Mesenchymal stem cell (in vitro differentiated cells and primary cell): ENCODE data around the gene ITIH1.

Source experiments
- DNase-seq: peaks from one replicate; pipeline ENCODE4 v3.0.0-alpha.2; 2013
- H2AFZ ChIP-seq: one replicate; pipeline ENCODE4 v1.6.1; 2013; ENCODE audit warnings: low read depth, mild to moderate bottlenecking, control low read depth, inconsistent platforms, low read length, moderate library complexity
- H2AK5ac ChIP-seq: 2 replicates; pipeline ENCODE4 v1.6.1; 2013; ENCODE audit warnings: low read length, moderate library complexity, mild to moderate bottlenecking, inconsistent platforms; ENCODE audit not compliant: severe bottlenecking
- H2BK120ac ChIP-seq: one replicate; pipeline ENCODE4 v1.6.1; 2013; ENCODE audit warnings: low read depth, mild to moderate bottlenecking, inconsistent platforms, low read length, moderate library complexity
- H2BK12ac ChIP-seq, 2 experiments: one replicate each; pipeline ENCODE4 v1.6.1; 2013; ENCODE audit warnings: inconsistent platforms in 2 of 2, low read length in 2 of 2, mild to moderate bottlenecking in 2 of 2, moderate library complexity in 2 of 2, control low read depth in 1 of 2
- H2BK15ac ChIP-seq: one replicate; pipeline ENCODE4 v1.6.1; 2013; ENCODE audit warnings: mild to moderate bottlenecking, low read depth, inconsistent platforms; ENCODE audit not compliant: poor library complexity, severe bottlenecking
- H2BK5ac ChIP-seq: 2 replicates; pipeline ENCODE4 v1.6.1; 2013; ENCODE audit warnings: low read depth, mild to moderate bottlenecking, low read length, control low read depth, inconsistent platforms; ENCODE audit not compliant: poor library complexity, severe bottlenecking
- H3K14ac ChIP-seq, 2 experiments: one replicate each; pipeline ENCODE4 v1.6.1; 2013; ENCODE audit warnings: inconsistent platforms in 2 of 2, low read length in 2 of 2, control low read depth in 1 of 2, mild to moderate bottlenecking in 1 of 2, moderate library complexity in 1 of 2
- H3K18ac ChIP-seq, 2 experiments: one replicate each; pipeline ENCODE4 v1.6.1; 2013; ENCODE audit warnings: inconsistent platforms in 2 of 2, low read length in 2 of 2, control low read depth in 1 of 2, low read depth in 1 of 2, mild to moderate bottlenecking in 1 of 2
- H3K23ac ChIP-seq, 2 experiments: one replicate each; pipeline ENCODE4 v1.6.1; 2013; ENCODE audit warnings: inconsistent platforms in 2 of 2, low read length in 2 of 2, mild to moderate bottlenecking in 2 of 2, moderate library complexity in 2 of 2, control low read depth in 1 of 2
- H3K27ac ChIP-seq: 2 replicates; pipeline ENCODE4 v1.5.1; 2013; ENCODE audit warnings: mild to moderate bottlenecking, moderate library complexity, low read length, control low read depth, inconsistent platforms; ENCODE audit not compliant: poor library complexity, severe bottlenecking
- H3K27me3 ChIP-seq, 2 experiments: 2 replicates each; pipeline versions ENCODE4 v1.6.1 to v1.7.0; 2013; ENCODE audit warnings: low read length in 2 of 2, mild to moderate bottlenecking in 2 of 2, moderate library complexity in 2 of 2, control low read depth in 1 of 2, inconsistent platforms in 1 of 2; ENCODE audit not compliant: control insufficient read depth in 1 of 2, insufficient read depth in 1 of 2
- H3K36me3 ChIP-seq, 2 experiments: 2 replicates each; pipeline versions ENCODE4 v1.6.1 to v1.7.0; 2013; ENCODE audit warnings: low read length in 2 of 2, control low read depth in 1 of 2, inconsistent platforms in 1 of 2, low read depth in 1 of 2, mild to moderate bottlenecking in 1 of 2; ENCODE audit not compliant: insufficient read depth in 2 of 2, control insufficient read depth in 1 of 2
- H3K4ac ChIP-seq, 2 experiments: one replicate each; pipeline ENCODE4 v1.6.1; 2013; ENCODE audit warnings: inconsistent platforms in 2 of 2, low read length in 2 of 2, mild to moderate bottlenecking in 2 of 2, moderate library complexity in 2 of 2, control low read depth in 1 of 2, low read depth in 1 of 2
- H3K4me1 ChIP-seq: 2 replicates; pipeline ENCODE4 v1.6.1; 2013; ENCODE audit warnings: low read depth, low read length, control low read depth; ENCODE audit not compliant: control insufficient read depth, insufficient read depth
- H3K4me2 ChIP-seq: 2 replicates; pipeline ENCODE4 v1.6.1; 2013; ENCODE audit warnings: low read length, mild to moderate bottlenecking, inconsistent platforms; ENCODE audit not compliant: poor library complexity, severe bottlenecking
- H3K4me3 ChIP-seq, 2 experiments: 2 replicates each; pipeline versions ENCODE4 v1.5.1 to v1.7.0; 2013; ENCODE audit warnings: low read length in 2 of 2, mild to moderate bottlenecking in 2 of 2, control low read depth in 1 of 2, low read depth in 1 of 2; ENCODE audit not compliant: insufficient read depth in 1 of 2
- H3K79me1 ChIP-seq: replicated peaks from 2 replicates; pipeline ENCODE4 v1.6.1; 2013; ENCODE audit warnings: mild to moderate bottlenecking, control low read depth, low read length, inconsistent platforms; ENCODE audit not compliant: poor library complexity, severe bottlenecking
- H3K9ac ChIP-seq: 2 replicates; pipeline ENCODE4 v1.7.0; 2013; ENCODE audit warnings: mild to moderate bottlenecking, low read length, moderate library complexity
- H3K9me3 ChIP-seq: 2 replicates; pipeline ENCODE4 v1.7.0; 2013; ENCODE audit warnings: mild to moderate bottlenecking, low read length; ENCODE audit not compliant: control insufficient read depth
- H4K8ac ChIP-seq: one replicate; pipeline ENCODE4 v1.6.1; 2013; ENCODE audit warnings: inconsistent platforms, mild to moderate bottlenecking, low read length, moderate library complexity
- H4K91ac ChIP-seq: one replicate; pipeline ENCODE4 v1.6.1; 2013; ENCODE audit warnings: mild to moderate bottlenecking, low read length, inconsistent platforms
- WGBS: methylation state at CpG from one replicate; pipeline ENCODE4 v1.1.7; 2013; ENCODE audit warnings: mixed read lengths; 5-methylcytosine and 5-hydroxymethylcytosine counted together

The ITIH1 gene

GRCh38 chr3:52798376-52798977 is 21.1 kb downstream of the ITIH1 start:
- no peak overlapping the region for H3K9ac ChIP-seq
- no peak overlapping the region for H3K23ac ChIP-seq
- WGBS: 82% methylated on average over 10 of the region's 10 CpGs

GRCh38 chr3:52798978-52799476 is 21.6 kb downstream of the ITIH1 start:
- Histone ChIP-seq H3K4ac (no peak overlapping the region), H2AK5ac (no peak overlapping the region), H2BK15ac (no peak overlapping the region), H3K9ac (no peak overlapping the region), H4K8ac (no peak overlapping the region), H3K18ac (no peak overlapping the region), H3K23ac (no peak overlapping the region), H3K79me1 (no peaks in the 10 kb centered on the region), H2AFZ (no peak overlapping the region), H3K4me1 (peaks cover 7% of the 10 kb centered on the region), H3K9me3 (no peaks in the 10 kb centered on the region), H2BK120ac (no peak overlapping the region), H3K27me3 (peaks cover 0 to 9% of the 10 kb centered on the region in 2 experiments), H2BK12ac (no peak overlapping the region), H3K14ac (no peak overlapping the region), H3K4me3 (no peak overlapping the region), H3K36me3 (no peaks in the 10 kb centered on the region), H2BK5ac (no peak overlapping the region), H3K27ac (no peak overlapping the region), H4K91ac (no peak overlapping the region), H3K4me2 (no peak overlapping the region)
- WGBS: 61% methylated on average over 14 of the region's 14 CpGs
- DNase-seq: peak; percentile 6

More at GRCh38 chr3:52798376-52798977, 21.1 kb downstream of the ITIH1 start:
- no peaks in the 10 kb centered on the region for H3K79me1 ChIP-seq
- H2BK120ac ChIP-seq: no peak overlapping the region
- H3K36me3 ChIP-seq: no peaks in the 10 kb centered on the region
- no peak overlapping the region for H4K8ac ChIP-seq
- no peak overlapping the region for H2BK12ac ChIP-seq
- peaks cover 0 to 9% of the 10 kb centered on the region in 2 experiments for H3K27me3 ChIP-seq
- H2AK5ac ChIP-seq: no peak overlapping the region
- no peak overlapping the region for H3K4ac ChIP-seq
- no peak overlapping the region for H2BK15ac ChIP-seq
- H3K9me3 ChIP-seq: no peaks in the 10 kb centered on the region
- peaks cover 7% of the 10 kb centered on the region for H3K4me1 ChIP-seq
- no peak for DNase-seq
- H3K4me2 ChIP-seq: no peak overlapping the region
- no peak overlapping the region for H3K14ac ChIP-seq
- H3K4me3 ChIP-seq: no peak overlapping the region
- H3K27ac ChIP-seq: no peak overlapping the region
- no peak overlapping the region for H4K91ac ChIP-seq
- no peak overlapping the region for H2BK5ac ChIP-seq
- no peak overlapping the region for H3K18ac ChIP-seq
- H2AFZ ChIP-seq: no peak overlapping the region

- no peak overlapping the region for H2BK15ac ChIP-seq
- no peaks in the 10 kb centered on the region for H3K36me3 ChIP-seq
- peaks cover 0 to 9% of the 10 kb centered on the region in 2 experiments for H3K27me3 ChIP-seq
- no peak overlapping the region for H2BK12ac ChIP-seq
- no peak overlapping the region for H3K4me2 ChIP-seq
- H3K4me3 ChIP-seq: no peak overlapping the region
- H2BK120ac ChIP-seq: no peak overlapping the region
- no peak for DNase-seq
- H3K18ac ChIP-seq: no peak overlapping the region
- peaks cover 7% of the 10 kb centered on the region for H3K4me1 ChIP-seq
- no peak overlapping the region for H2BK5ac ChIP-seq
- no peak overlapping the region for H3K14ac ChIP-seq
- H4K91ac ChIP-seq: no peak overlapping the region
- H2AK5ac ChIP-seq: no peak overlapping the region
- H3K9ac ChIP-seq: no peak overlapping the region
- 96% methylated on average over 6 of the region's 7 CpGs for WGBS
- H2AFZ ChIP-seq: no peak overlapping the region
- no peak overlapping the region for H3K4ac ChIP-seq
- no peak overlapping the region for H3K23ac ChIP-seq
- H4K8ac ChIP-seq: no peak overlapping the region
- no peak overlapping the region for H3K27ac ChIP-seq
- no peaks in the 10 kb centered on the region for H3K79me1 ChIP-seq
- no peaks in the 10 kb centered on the region for H3K9me3 ChIP-seq
Observed at GRCh38 chr3:52800079-52800478, 22.7 kb downstream of the ITIH1 start.

GRCh38 chr3:52801839-52802238 is 24.4 kb downstream of the ITIH1 start:
- peaks cover 7% of the 10 kb centered on the region for H3K4me1 ChIP-seq
- H4K91ac ChIP-seq: no peak overlapping the region
- no peaks in the 10 kb centered on the region for H3K9me3 ChIP-seq
- no peak overlapping the region for H3K23ac ChIP-seq
- H3K27ac ChIP-seq: no peak overlapping the region
- H2BK15ac ChIP-seq: no peak overlapping the region
- no peak overlapping the region for H4K8ac ChIP-seq
- no peak overlapping the region for H2AK5ac ChIP-seq
- H3K18ac ChIP-seq: no peak overlapping the region
- no peak overlapping the region for H3K4ac ChIP-seq
- no peak for DNase-seq
- peaks cover 0 to 15% of the 10 kb centered on the region in 2 experiments for H3K27me3 ChIP-seq
- H3K36me3 ChIP-seq: no peaks in the 10 kb centered on the region
- H2BK120ac ChIP-seq: no peak overlapping the region
- WGBS: 70% methylated on average over 5 of the region's 5 CpGs
- H3K79me1 ChIP-seq: no peaks in the 10 kb centered on the region
- H3K9ac ChIP-seq: no peak overlapping the region
- no peak overlapping the region for H2AFZ ChIP-seq
- H2BK12ac ChIP-seq: no peak overlapping the region
- H3K4me2 ChIP-seq: no peak overlapping the region
- no peak overlapping the region for H3K14ac ChIP-seq
- H2BK5ac ChIP-seq: no peak overlapping the region
- no peak overlapping the region for H3K4me3 ChIP-seq
